HepG2 (cell line): ENCODE results near the gene SUSD3. TPM values are rescaled to one million over a fixed set of nuclear protein-coding genes. Genes with fewer than 3 reads are reported as not detected.

ENCODE experiments used
- ATAC-seq: fragments of 200-7000 bp; cut with Tn5 transposase; 3 replicates; pipeline ENCODE4 v1.9.1; 2020; ENCODE audit warnings: mild to moderate bottlenecking, moderate library complexity
- BruUV-seq: library from RNA; stranded (reverse); fragments of 400-500 nt; replicated peaks from 2 replicates; lab custom pipeline; 2021; lab: Mats Ljungman, UMichigan
- CTCF ChIA-PET: fragments of 300-600 bp; formaldehyde crosslinking; extraction: SDS; loops from one replicate; lab custom pipeline; 2021; ENCODE audit warnings: low total read pairs, inconsistent platforms, low intra/inter-chr PET ratio; lab: Yijun Ruan, JAX
- POLR2A ChIA-PET: fragments of 350-600 bp; sonication (Branson Sonifier 250); formaldehyde crosslinking; loops from one replicate; lab custom pipeline; 2020; ENCODE audit warnings: antibody characterized with exemption, inconsistent platforms; lab: Yijun Ruan, JAX
- DNase-seq: peaks from one replicate; pipeline ENCODE4 v3.0.0-alpha.2; 2015; ENCODE audit warnings: low spot score
- FAIRE-seq: peaks from 3 replicates; lab custom pipeline; 2011; peaks lifted over from hg19 to GRCh38; lab: Jason Lieb, UNC
- H2AFZ ChIP-seq: one replicate; pipeline ENCODE4 v1.6.1; 2011; ENCODE audit warnings: low read length, inconsistent platforms
- H3K27ac ChIP-seq: fragments of 300-600 bp; 3 replicates; pipeline ENCODE4 v1.8.0; 2011; ENCODE audit warnings: mixed run types, mild to moderate bottlenecking, mixed read lengths, low read length, inconsistent platforms; ENCODE audit not compliant: insufficient read depth; ENCODE audit errors: extremely low read length
- H3K27me3 ChIP-seq, 2 experiments: fragments of 200-600 bp in 1 of 2; 2 replicates in 1 of 2; 3 replicates in 1 of 2; pipeline versions ENCODE4 v1.6.0 to v1.8.0; 2011; ENCODE audit warnings: low read length in 2 of 2, mild to moderate bottlenecking in 2 of 2, moderate library complexity in 2 of 2, inconsistent platforms in 1 of 2; ENCODE audit not compliant: insufficient read depth in 2 of 2, control insufficient read depth in 1 of 2
- H3K36me3 ChIP-seq, 2 experiments: fragments of 200-600 bp in 1 of 2; replicated peaks in 1 of 2; 2 replicates in 1 of 2; 3 replicates in 1 of 2; pipeline versions ENCODE4 v1.5.1 to v1.8.0; 2011; ENCODE audit warnings: low read length in 2 of 2, inconsistent platforms in 1 of 2; ENCODE audit not compliant: insufficient read depth in 2 of 2, control insufficient read depth in 1 of 2
- H3K4me1 ChIP-seq: 2 replicates; pipeline ENCODE4 v1.5.1; 2012; ENCODE audit warnings: low read length, inconsistent platforms; ENCODE audit not compliant: insufficient read depth
- H3K4me2 ChIP-seq: 2 replicates; pipeline ENCODE4 v1.6.0; 2011; ENCODE audit warnings: low read depth, low read length, inconsistent platforms
- H3K4me3 ChIP-seq, 3 experiments: fragments of 200-600 bp in 1 of 3; sonication (generic), shearing (Covaris generic) in 1 of 3; replicated peaks in 1 of 3; 2 replicates each; pipeline ENCODE4 v1.5.1; 2011 to 2016; ENCODE audit warnings: low read length in 3 of 3, inconsistent platforms in 2 of 3, low read depth in 2 of 3, mild to moderate bottlenecking in 2 of 3, control low read depth in 1 of 3, mixed read lengths in 1 of 3; ENCODE audit not compliant: insufficient read depth in 1 of 3
- H3K79me2 ChIP-seq: one replicate; pipeline ENCODE4 v1.6.1; 2011; ENCODE audit warnings: low read length, inconsistent platforms; ENCODE audit not compliant: insufficient read depth
- H3K9ac ChIP-seq: 2 replicates; pipeline ENCODE4 v1.6.0; 2011; ENCODE audit warnings: mild to moderate bottlenecking, low read depth, low read length, inconsistent platforms; ENCODE audit not compliant: insufficient read depth
- H3K9me3 ChIP-seq: 2 replicates; pipeline ENCODE4 v1.5.1; 2012; ENCODE audit warnings: mild to moderate bottlenecking, low read length
- H4K20me1 ChIP-seq: 2 replicates; pipeline ENCODE4 v1.6.0; 2011; ENCODE audit warnings: inconsistent platforms, mild to moderate bottlenecking, low read length, moderate library complexity; ENCODE audit not compliant: insufficient read depth
- HES4 ChIP-seq: sonication (generic); formaldehyde crosslinking; IDR thresholded peaks from 2 replicates; pipeline ENCODE4 v1.9.0; 2021; ENCODE audit warnings: mild to moderate bottlenecking, missing genetic modification reagents, borderline replicate concordance
- MAFF ChIP-seq: IDR thresholded peaks from 2 replicates; pipeline ENCODE4 v1.6.1; 2011; ENCODE audit warnings: low read depth, low read length, improper control_type of control experiment
- MAFK ChIP-seq, 2 experiments: IDR thresholded peaks in 1 of 2; conservative IDR thresholded peaks in 1 of 2; 2 replicates each; pipeline ENCODE4 v1.6.1; 2011; ENCODE audit warnings: improper control_type of control experiment in 2 of 2, low read length in 2 of 2
- RBFOX2 ChIP-seq: fragments of 200-400 bp; formaldehyde crosslinking; IDR thresholded peaks from 2 replicates; pipeline ENCODE4 v1.6.1; 2017; ENCODE audit warnings: low read depth, mild to moderate bottlenecking, low read length
- ZNF12 ChIP-seq: sonication (generic); formaldehyde crosslinking; IDR thresholded peaks from 2 replicates; pipeline ENCODE4 v1.5.0; 2020; ENCODE audit warnings: missing genetic modification reagents
- ZNF329 ChIP-seq: sonication (generic); formaldehyde crosslinking; IDR thresholded peaks from 2 replicates; pipeline ENCODE4 v1.9.0; 2021; ENCODE audit warnings: low read depth, mild to moderate bottlenecking, missing genetic modification reagents
- WGBS: methylation state at CpG from one replicate; pipeline ENCODE4 v1.1.6; 2017; ENCODE audit warnings: low lambda C conversion rate; 5-methylcytosine and 5-hydroxymethylcytosine counted together
- in situ Hi-C: cut with HindIII; loops from 2 replicates; pipeline ENCODE4 v1.10.0; 2017; ENCODE audit warnings: low pct_unique_long_range_greater_than_20kb; ENCODE audit not compliant: extremely low pct_ligation_motif_present
- intact Hi-C: fragments of 100-400 bp; cut with micrococcal nuclease; formaldehyde crosslinking; loops from one replicate; pipeline ENCODE4 v1.10.0; 2022; ENCODE audit not compliant: unreplicated experiment
- polyA plus RNA-seq, 8 experiments: library from polyadenylated mRNA; depleted of rRNA in 3 of 8; stranded (reverse) in 7 of 8; unstranded in 1 of 8; fragments of >200 nt; fragmentation: Illumina TruSeq in 4 of 8; extraction: Trizol in 4 of 8; gene quantifications; 2 replicates each; pipeline versions ENCODE4 v1.2.1 to v1.2.3, GENCODE V29; 2011 to 2016; ENCODE audit warnings: low read depth in 4 of 8, missing spikeins in 1 of 8, mixed read lengths in 1 of 8; ENCODE audit not compliant: insufficient read depth in 1 of 8
- total RNA-seq, 5 experiments: library from RNA; depleted of rRNA; stranded (reverse); fragments of >200 nt; fragmentation: Illumina TruSeq; extraction: Trizol; gene quantifications; 2 replicates each; pipeline ENCODE4 v1.2.3, GENCODE V29; 2016; ENCODE audit warnings: low read depth in 1 of 5

Gene SUSD3
- total and polyA plus RNA-seq, 2 of the 13 experiments (the other 11 are each of a cell fraction or from before 2014, with no cell fraction given) = 7.0 to 9.1 TPM

- in situ Hi-C loops = no loop called here
- Histone ChIP-seq H3K27me3 (peaks cover 10 to 33% of the 10 kb centered on the region in 2 experiments; a peak in 3 of 5 replicates), H4K20me1 (no peaks in the 10 kb centered on the region), H3K27ac (no peak overlapping the region), H3K79me2 (no peaks in the 10 kb centered on the region), H3K36me3 (no peaks in the 10 kb centered on the region), H3K4me1 (peaks cover 66% of the 10 kb centered on the region), H3K4me2 (no peak overlapping the region), H3K9ac (no peak overlapping the region), H3K4me3 (no peak overlapping the region), H3K9me3 (no peaks in the 10 kb centered on the region), H2AFZ (no peak overlapping the region)
- WGBS = 11% methylated on average over 10 of the region's 11 CpGs
- ATAC-seq = no peak
- intact Hi-C loops = loop anchor here (5.0 kb wide), 1 partner anchor 53 kb away; no protein-coding TSS in a partner anchor
- POLR2A ChIA-PET = no interaction called here
- CTCF ChIA-PET = no interaction called here
- no peak for DNase-seq
- FAIRE-seq = no peak
- BruUV-seq = no TSS peak
- TF ChIP-seq ZNF12 (CRISPR knock-in tag) (no peak), RBFOX2 (no peak), HES4 (CRISPR knock-in tag) (no peak), ZNF329 (CRISPR knock-in tag) (no peak), MAFF (0 out of 2 replicates have a peak, but pooled peaks have one; percentile 16), MAFK (conservative IDR thresholded peaks at IDR 0.05 in 1 of 2, IDR thresholded peaks at IDR 0.05 in 1 of 2; ENCODE audit: low read length in 2 of 2) (peak; percentile 49 to 56)
Observed at GRCh38 chr9:93054758-93055704, 3.5 kb upstream of the SUSD3 start.
